Neuron (in vitro differentiated cells): Measurements from ENCODE around the gene DHFR2.
"Not testable (repeated sequence)": the region's sequence is repeated elsewhere in the genome, so short reads cannot be mapped to it uniquely, and the experiment has no call there.

Experiments used
- H2AFZ ChIP-seq: one replicate; pipeline ENCODE4 v1.6.1; 2013; ENCODE audit warnings: low read depth, mild to moderate bottlenecking, inconsistent platforms, low read length, moderate library complexity
- H3K27me3 ChIP-seq: one replicate; pipeline ENCODE4 v1.6.1; 2013; ENCODE audit warnings: low read length; ENCODE audit not compliant: insufficient read depth
- H3K36me3 ChIP-seq: one replicate; pipeline ENCODE4 v1.6.1; 2013; ENCODE audit warnings: low read length; ENCODE audit not compliant: insufficient read depth
- H3K4me1 ChIP-seq: one replicate; pipeline ENCODE4 v1.6.1; 2013; ENCODE audit warnings: low read length; ENCODE audit not compliant: insufficient read depth
- H3K4me3 ChIP-seq: 2 replicates; pipeline ENCODE4 v1.5.1; 2013; ENCODE audit warnings: mild to moderate bottlenecking, low read length, moderate library complexity
- H3K9me3 ChIP-seq: one replicate; pipeline ENCODE4 v1.6.1; 2013; ENCODE audit warnings: low read length

The DHFR2 gene

DNA sequence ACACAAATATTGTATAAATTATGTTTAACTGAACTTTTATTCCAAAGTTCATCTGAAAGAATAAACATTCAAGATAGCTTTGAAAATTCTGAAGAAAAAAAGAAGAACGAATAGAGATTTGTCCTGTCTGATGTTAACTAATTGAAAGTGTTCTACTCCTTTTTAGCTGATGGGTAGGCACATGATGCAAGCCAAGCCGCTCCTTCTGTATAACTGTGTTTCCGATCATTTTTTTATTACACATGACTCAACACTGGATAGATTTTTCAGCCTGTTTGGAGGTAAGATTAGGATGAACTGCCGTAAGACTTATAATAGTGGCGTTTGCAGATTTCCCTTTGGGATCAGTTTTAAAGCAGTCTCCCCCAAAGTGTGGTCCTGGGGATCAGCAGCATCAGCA is 19.2 kb upstream of the DHFR2 start:
- H3K4me3 ChIP-seq = no peak overlapping the region
- H3K27me3 ChIP-seq = no peaks in the 10 kb centered on the region
- no peaks in the 10 kb centered on the region for H3K4me1 ChIP-seq
- H3K9me3 ChIP-seq = peaks cover 2% of the 10 kb centered on the region
- no peak overlapping the region for H2AFZ ChIP-seq
- peaks cover 19% of the 10 kb centered on the region for H3K36me3 ChIP-seq

- H3K4me3 ChIP-seq, H3K9me3 ChIP-seq, H3K4me1 ChIP-seq, H3K27me3 ChIP-seq, H2AFZ ChIP-seq: not testable (repeated sequence)
- H3K36me3 ChIP-seq = peaks cover 17% of the 10 kb centered on the region
Measured at GRCh38 chr3:94080552-94080951, 17.8 kb upstream of the DHFR2 start.

- Histone ChIP-seq H3K36me3 (peaks cover 14% of the 10 kb centered on the region), H2AFZ (no peak overlapping the region), H3K4me3 (no peak overlapping the region), H3K9me3 (peaks cover 8% of the 10 kb centered on the region), H3K27me3 (no peaks in the 10 kb centered on the region), H3K4me1 (no peaks in the 10 kb centered on the region)
Measured at GRCh38 chr3:94076055-94076454, 13.3 kb upstream of the DHFR2 start.

DNA sequence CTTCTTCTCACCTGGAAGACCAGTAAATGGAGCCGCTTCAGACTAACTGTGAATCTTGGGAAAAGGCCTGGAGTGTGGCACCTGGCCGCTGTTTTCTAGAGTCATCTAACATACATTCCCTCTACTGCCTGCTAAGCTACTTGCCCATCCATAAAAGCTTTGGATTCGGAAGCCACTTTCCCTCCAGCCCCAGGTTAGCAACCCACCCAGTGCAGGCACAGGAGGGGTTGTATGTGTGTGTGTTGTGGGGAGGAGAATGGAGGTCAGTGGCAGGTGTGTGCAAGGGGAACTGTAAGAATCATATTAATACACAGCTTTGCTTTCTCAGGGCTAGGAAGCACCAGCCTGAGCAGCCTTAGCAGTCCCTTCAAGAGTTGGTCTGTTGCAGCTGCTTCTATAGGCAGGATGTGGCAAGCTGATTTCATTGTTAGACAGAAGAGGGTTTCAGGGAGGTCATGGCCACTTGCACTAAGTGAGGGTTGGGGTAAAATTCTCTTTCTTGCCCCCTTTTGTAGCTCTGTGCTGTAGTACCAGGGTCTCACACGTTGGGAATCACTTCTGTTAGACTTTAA is 9.1 kb upstream of the DHFR2 start:
- H3K27me3 ChIP-seq = no peaks in the 10 kb centered on the region
- no peak overlapping the region for H3K4me3 ChIP-seq
- H3K4me1 ChIP-seq = no peaks in the 10 kb centered on the region
- H3K9me3 ChIP-seq = peaks cover 8% of the 10 kb centered on the region
- no peak overlapping the region for H2AFZ ChIP-seq
- peaks cover 24% of the 10 kb centered on the region for H3K36me3 ChIP-seq

DNA sequence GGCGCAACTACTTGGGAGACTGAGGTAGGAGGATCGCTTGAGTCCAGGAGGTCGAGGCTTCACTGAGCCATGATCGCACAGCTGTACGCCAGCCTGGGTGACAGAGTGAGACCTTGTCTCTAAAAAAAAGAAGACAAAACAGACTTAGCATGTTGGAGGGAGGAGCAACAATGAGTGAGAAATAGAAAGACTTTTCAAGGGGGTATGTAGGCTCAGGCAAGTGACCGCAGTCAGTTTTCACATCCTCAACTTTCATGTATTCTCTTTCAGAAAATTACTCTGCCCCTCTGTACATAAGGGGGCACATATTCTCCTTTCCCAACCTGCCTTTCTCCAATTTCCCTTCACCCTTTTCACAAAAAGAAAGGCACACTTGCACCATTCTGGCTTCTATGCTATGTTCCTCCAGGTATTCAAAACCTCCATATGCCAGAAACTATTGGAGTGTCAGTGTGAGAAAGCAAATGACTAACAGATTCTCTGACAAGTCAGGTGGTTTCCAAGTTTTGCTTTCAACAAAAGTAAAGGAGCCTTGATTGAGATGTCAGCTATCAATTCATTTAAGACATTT is 7.7 kb upstream of the DHFR2 start:
- Histone ChIP-seq H2AFZ (no peak overlapping the region), H3K36me3 (peaks cover 21% of the 10 kb centered on the region), H3K9me3 (peaks cover 4% of the 10 kb centered on the region), H3K27me3 (no peaks in the 10 kb centered on the region), H3K4me1 (no peaks in the 10 kb centered on the region), H3K4me3 (no peak overlapping the region)

DNA sequence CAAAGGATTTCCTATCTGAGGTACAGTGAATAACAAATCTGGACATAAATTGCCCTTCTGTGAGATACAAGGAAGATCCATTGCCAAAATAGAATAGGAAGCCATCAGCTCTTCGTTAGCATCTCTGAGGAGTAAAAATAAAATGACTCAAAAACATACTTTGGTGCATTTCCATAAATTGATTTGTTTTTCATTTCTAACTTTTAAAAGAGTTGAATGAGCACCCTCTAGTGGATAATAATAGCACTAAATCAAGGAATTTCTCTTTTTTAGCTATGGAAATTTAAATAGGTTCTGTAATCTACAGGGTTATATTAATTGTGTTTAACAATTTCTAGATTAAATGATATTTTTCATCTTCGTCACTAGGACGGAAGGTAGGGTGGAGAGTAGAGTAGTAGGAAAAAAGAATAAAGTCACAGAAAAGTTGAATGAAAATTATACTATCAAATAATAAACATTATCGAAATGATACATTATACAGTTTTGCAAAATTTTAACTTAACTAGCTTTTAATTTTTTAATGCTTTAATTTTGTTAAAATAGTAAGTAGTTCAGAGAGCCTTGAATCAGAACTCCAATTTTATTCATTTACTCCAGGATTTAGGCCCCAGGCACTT is 6.6 kb upstream of the DHFR2 start:
- peaks cover 23% of the 10 kb centered on the region for H3K36me3 ChIP-seq
- peaks cover 7% of the 10 kb centered on the region for H3K4me1 ChIP-seq
- no peak overlapping the region for H2AFZ ChIP-seq
- peaks cover 4% of the 10 kb centered on the region for H3K9me3 ChIP-seq
- no peaks in the 10 kb centered on the region for H3K27me3 ChIP-seq
- H3K4me3 ChIP-seq = no peak overlapping the region

- Histone ChIP-seq H3K4me3 (no peak overlapping the region), H3K27me3 (no peaks in the 10 kb centered on the region), H3K4me1 (peaks cover 16% of the 10 kb centered on the region), H3K36me3 (peaks cover 20% of the 10 kb centered on the region), H3K9me3 (peaks cover 2% of the 10 kb centered on the region), H2AFZ (no peak overlapping the region)
Measured at GRCh38 chr3:94066506-94067500, 4.1 kb upstream of the DHFR2 start.

GRCh38 chr3:94065819-94066480 is 3.2 kb upstream of the DHFR2 start:
- no peaks in the 10 kb centered on the region for H3K27me3 ChIP-seq
- H3K9me3 ChIP-seq = peaks cover 2% of the 10 kb centered on the region
- H2AFZ ChIP-seq = no peak overlapping the region
- peaks cover 20% of the 10 kb centered on the region for H3K4me1 ChIP-seq
- peaks cover 18% of the 10 kb centered on the region for H3K36me3 ChIP-seq
- no peak overlapping the region for H3K4me3 ChIP-seq

DNA sequence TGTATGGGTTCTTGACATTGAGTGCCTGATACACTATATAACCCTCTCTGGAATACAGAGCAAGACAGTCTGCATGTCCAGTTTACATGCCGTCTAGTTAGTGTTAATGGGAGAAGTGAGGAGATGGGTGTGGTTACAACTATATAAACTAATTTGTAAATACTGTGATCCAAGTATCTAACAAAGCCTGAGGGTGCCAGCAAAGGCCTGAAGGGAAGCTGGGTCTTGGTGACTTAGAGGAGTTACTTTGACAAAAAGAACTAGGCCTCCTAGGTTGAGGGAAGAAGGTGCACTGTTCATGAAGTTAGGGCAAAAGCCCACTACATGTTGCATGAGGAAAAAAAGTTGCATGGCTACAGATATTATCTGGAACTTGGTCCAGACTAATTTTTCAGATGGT is 2.4 kb upstream of the DHFR2 start:
- Histone ChIP-seq H3K4me1 (peaks cover 20% of the 10 kb centered on the region), H3K4me3 (no peak overlapping the region), H3K9me3 (peaks cover 2% of the 10 kb centered on the region), H3K27me3 (no peaks in the 10 kb centered on the region), H2AFZ (no peak overlapping the region), H3K36me3 (peaks cover 23% of the 10 kb centered on the region)

- Histone ChIP-seq H3K9me3 (peaks cover 2% of the 10 kb centered on the region), H3K36me3 (peaks cover 26% of the 10 kb centered on the region), H3K4me3 (peak overlapping the region; percentile 75), H3K27me3 (no peaks in the 10 kb centered on the region), H3K4me1 (peaks cover 20% of the 10 kb centered on the region), H2AFZ (no peak overlapping the region)
Measured at GRCh38 chr3:94064243-94064860, 1.6 kb upstream of the DHFR2 start.

DNA sequence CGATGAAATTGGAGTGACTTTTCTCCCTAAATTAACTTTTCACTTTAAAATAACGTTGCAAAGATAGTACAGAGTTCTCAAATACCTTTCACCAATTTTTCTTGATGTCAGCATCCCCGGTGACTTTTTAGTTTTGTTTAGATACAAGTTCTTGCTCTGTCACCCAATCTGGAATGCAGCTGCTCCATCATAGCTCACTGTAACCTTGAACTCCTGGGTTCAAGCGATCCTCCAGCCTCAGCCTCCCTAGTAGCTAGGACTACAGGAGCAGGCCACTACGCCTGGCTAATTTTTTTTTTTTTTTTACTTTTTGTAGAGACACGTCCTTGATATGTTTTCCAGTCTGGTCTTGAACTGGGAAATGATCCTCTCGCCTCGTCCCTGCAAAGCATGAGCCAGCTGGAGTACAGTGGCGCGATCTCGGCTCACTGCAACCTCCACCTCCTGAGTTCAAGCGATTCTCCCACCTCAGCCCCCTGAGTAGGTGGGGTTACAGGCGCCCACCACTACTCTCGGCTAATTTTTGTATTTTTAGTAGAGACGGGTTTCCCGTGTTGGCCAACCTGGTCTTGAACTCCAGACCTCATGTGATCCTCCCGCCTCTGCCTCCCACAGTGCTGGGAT is 892 bp upstream of the DHFR2 start:
- Histone ChIP-seq H2AFZ (peak overlapping the region; percentile 76), H3K36me3 (peaks cover 29% of the 10 kb centered on the region), H3K27me3 (no peaks in the 10 kb centered on the region), H3K4me3 (peak overlapping the region; percentile 75), H3K4me1 (peaks cover 20% of the 10 kb centered on the region), H3K9me3 (peaks cover 2% of the 10 kb centered on the region)

DNA sequence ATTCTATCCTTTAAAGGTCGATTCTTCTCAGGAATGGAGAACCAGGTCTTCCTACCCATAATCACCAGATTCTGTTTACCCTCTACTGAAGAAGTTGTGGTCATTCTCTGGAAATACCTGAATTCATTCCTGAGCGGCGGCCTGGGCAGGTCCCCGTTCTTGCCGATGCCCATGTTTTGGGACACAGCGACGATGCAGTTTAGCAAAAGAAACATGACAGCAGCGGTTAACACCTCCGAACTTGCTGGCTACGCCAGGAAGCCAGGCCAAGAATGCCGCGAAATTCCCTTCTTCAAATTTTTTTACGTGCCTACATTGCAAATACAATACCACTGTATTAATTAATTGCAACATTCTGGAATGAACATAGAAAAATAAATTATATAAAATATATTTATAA is 1.4 kb downstream of the DHFR2 start:
- Histone ChIP-seq H3K27me3 (no peaks in the 10 kb centered on the region), H3K36me3 (peaks cover 17% of the 10 kb centered on the region), H3K4me3 (no peak overlapping the region), H3K9me3 (no peaks in the 10 kb centered on the region), H2AFZ (no peak overlapping the region), H3K4me1 (peaks cover 20% of the 10 kb centered on the region)
